ENCODE data around the gene HRC.
"Not testable (repeated sequence)": the region's sequence is repeated elsewhere in the genome, so short reads cannot be mapped to it uniquely, and the experiment has no call there.

Gene HRC

GRCh38 chr19:49151267-49152118 lies 3.7 kb downstream of the HRC start:
- TF ChIP-seq CTCF (IDR thresholded peaks at IDR 0.05; ENCODE audit: insufficient read depth, low read depth, low read length, missing control alignments): no peak
- H3K4me3 ChIP-seq (ENCODE audit: low read length): peak overlapping the region; percentile 2
- DNase-seq (ENCODE audit: low read depth): peak; percentile 96

GRCh38 chr19:49150944-49151243 lies 4.3 kb downstream of the HRC start:
- no peak for TF ChIP-seq CTCF (IDR thresholded peaks at IDR 0.05; ENCODE audit: insufficient read depth, low read depth, low read length, missing control alignments)
- peak overlapping the region; percentile 77 for H3K4me3 ChIP-seq (ENCODE audit: low read length)
- DNase-seq (ENCODE audit: low read depth): no peak

- H3K4me3 ChIP-seq (ENCODE audit: low read length): peak overlapping the region; percentile 77
- peak; percentile 70 for DNase-seq (ENCODE audit: low read depth)
- TF ChIP-seq CTCF (IDR thresholded peaks at IDR 0.05; ENCODE audit: insufficient read depth, low read depth, low read length, missing control alignments): no peak
Observed at GRCh38 chr19:49150106-49150943, 4.9 kb downstream of the HRC start.

GRCh38 chr19:49149652-49150105 lies 5.5 kb downstream of the HRC start:
- no peak for TF ChIP-seq CTCF (IDR thresholded peaks at IDR 0.05; ENCODE audit: insufficient read depth, low read depth, low read length, missing control alignments)
- peak overlapping the region; percentile 77 for H3K4me3 ChIP-seq (ENCODE audit: low read length)
- peak; percentile 76 for DNase-seq (ENCODE audit: low read depth)

GRCh38 chr19:49148784-49149651 lies 6.2 kb downstream of the HRC start:
- peak; percentile 97 for DNase-seq (ENCODE audit: low read depth)
- H3K4me3 ChIP-seq (ENCODE audit: low read length): peak overlapping the region; percentile 77
- no peak for TF ChIP-seq CTCF (IDR thresholded peaks at IDR 0.05; ENCODE audit: insufficient read depth, low read depth, low read length, missing control alignments)

GRCh38 chr19:49148044-49148682 lies 7.0 kb downstream of the HRC start:
- TF ChIP-seq CTCF (IDR thresholded peaks at IDR 0.05; ENCODE audit: insufficient read depth, low read depth, low read length, missing control alignments): no peak
- DNase-seq (ENCODE audit: low read depth): no peak
- no peak overlapping the region for H3K4me3 ChIP-seq (ENCODE audit: low read length)

- H3K4me3 ChIP-seq (ENCODE audit: low read length); DNase-seq (ENCODE audit: low read depth): not testable (repeated sequence)
Observed at GRCh38 chr19:49146408-49146770, 8.8 kb downstream of the HRC start.
